Astrocyte (in vitro differentiated cells and primary cell): ENCODE data around the gene VAV2.

Experiments used
- EZH2 ChIP-seq: IDR thresholded peaks from 2 replicates; pipeline ENCODE4 v1.6.1; 2012; ENCODE audit warnings: mild to moderate bottlenecking, low read length, inconsistent platforms; ENCODE audit not compliant: insufficient read depth
- TF ChIP-seq, protein P1 (sequence below): IDR thresholded peaks from 2 replicates; pipeline ENCODE4 v1.5.1; 2011; ENCODE audit warnings: low read depth, mild to moderate bottlenecking, inconsistent platforms, low read length, moderate library complexity; ENCODE audit not compliant: insufficient read depth

DNA sequence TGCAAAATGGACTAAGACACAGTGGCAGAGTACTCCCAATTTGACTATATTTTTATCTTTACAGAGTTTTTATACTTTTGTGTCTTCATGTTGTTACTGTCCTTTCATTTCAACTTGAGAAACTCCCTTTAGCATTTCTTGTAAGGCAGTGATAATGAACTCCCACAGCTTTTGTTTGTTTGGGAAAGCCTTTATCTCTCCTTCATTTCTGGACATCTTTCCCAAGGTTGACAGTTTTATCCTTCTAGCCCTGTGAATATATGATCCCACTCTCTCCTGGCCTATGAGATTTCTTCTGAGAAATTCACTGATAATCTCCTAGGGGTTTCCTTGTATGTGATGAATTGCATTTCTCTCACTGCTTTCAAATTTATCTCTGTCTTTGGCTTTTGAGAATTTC lies 244.8 kb downstream of the VAV2 start:
- TF ChIP-seq, protein P1, sequence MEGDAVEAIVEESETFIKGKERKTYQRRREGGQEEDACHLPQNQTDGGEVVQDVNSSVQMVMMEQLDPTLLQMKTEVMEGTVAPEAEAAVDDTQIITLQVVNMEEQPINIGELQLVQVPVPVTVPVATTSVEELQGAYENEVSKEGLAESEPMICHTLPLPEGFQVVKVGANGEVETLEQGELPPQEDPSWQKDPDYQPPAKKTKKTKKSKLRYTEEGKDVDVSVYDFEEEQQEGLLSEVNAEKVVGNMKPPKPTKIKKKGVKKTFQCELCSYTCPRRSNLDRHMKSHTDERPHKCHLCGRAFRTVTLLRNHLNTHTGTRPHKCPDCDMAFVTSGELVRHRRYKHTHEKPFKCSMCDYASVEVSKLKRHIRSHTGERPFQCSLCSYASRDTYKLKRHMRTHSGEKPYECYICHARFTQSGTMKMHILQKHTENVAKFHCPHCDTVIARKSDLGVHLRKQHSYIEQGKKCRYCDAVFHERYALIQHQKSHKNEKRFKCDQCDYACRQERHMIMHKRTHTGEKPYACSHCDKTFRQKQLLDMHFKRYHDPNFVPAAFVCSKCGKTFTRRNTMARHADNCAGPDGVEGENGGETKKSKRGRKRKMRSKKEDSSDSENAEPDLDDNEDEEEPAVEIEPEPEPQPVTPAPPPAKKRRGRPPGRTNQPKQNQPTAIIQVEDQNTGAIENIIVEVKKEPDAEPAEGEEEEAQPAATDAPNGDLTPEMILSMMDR: no peak
- no peak for TF ChIP-seq EZH2
